ENCODE data around the gene LYPD6. TPM values are rescaled to one million over a fixed set of nuclear protein-coding genes. Genes with fewer than 3 reads are reported as not detected.

The LYPD6 gene
- total RNA-seq, 1 experiment from 2014 or later, result 0.54 TPM

- no peak for TF ChIP-seq EZH2 (IDR thresholded peaks at IDR 0.05; ENCODE audit: borderline replicate concordance, low read depth, low read length, poor library complexity, severe bottlenecking)
- TF ChIP-seq, protein P1, sequence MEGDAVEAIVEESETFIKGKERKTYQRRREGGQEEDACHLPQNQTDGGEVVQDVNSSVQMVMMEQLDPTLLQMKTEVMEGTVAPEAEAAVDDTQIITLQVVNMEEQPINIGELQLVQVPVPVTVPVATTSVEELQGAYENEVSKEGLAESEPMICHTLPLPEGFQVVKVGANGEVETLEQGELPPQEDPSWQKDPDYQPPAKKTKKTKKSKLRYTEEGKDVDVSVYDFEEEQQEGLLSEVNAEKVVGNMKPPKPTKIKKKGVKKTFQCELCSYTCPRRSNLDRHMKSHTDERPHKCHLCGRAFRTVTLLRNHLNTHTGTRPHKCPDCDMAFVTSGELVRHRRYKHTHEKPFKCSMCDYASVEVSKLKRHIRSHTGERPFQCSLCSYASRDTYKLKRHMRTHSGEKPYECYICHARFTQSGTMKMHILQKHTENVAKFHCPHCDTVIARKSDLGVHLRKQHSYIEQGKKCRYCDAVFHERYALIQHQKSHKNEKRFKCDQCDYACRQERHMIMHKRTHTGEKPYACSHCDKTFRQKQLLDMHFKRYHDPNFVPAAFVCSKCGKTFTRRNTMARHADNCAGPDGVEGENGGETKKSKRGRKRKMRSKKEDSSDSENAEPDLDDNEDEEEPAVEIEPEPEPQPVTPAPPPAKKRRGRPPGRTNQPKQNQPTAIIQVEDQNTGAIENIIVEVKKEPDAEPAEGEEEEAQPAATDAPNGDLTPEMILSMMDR (conservative IDR thresholded peaks at IDR 0.05; ENCODE audit: low read depth, low read length), result no peak
- CTCF ChIA-PET, result no interaction called here
- DNase-seq (ENCODE audit: low spot score), result no peak
- intact Hi-C loops (cut with micrococcal nuclease; ENCODE audit: unreplicated experiment), result no loop called here
- Histone ChIP-seq H3K27me3 (replicated peaks; ENCODE audit: insufficient read depth, low read depth, low read length, poor library complexity) (no peaks in the 10 kb centered on the region), H3K4me1 (ENCODE audit: insufficient read depth, low read length, poor library complexity, severe bottlenecking) (no peaks in the 10 kb centered on the region), H3K4me3 (ENCODE audit: low read depth, low read length, poor library complexity, severe bottlenecking) (no peak overlapping the region), H3K36me3 (ENCODE audit: insufficient read depth, low read length, poor library complexity, severe bottlenecking) (no peaks in the 10 kb centered on the region), H3K9me3 (ENCODE audit: low read depth, low read length, poor library complexity, severe bottlenecking) (no peaks in the 10 kb centered on the region), H3K27ac (ENCODE audit: low read depth, low read length, poor library complexity, severe bottlenecking) (no peak overlapping the region)
- POLR2A ChIA-PET (ENCODE audit: low non-redundant PET), result no interaction called here
- no TSS peak for BruUV-seq (replicated peaks)
Observed at GRCh38 chr2:149423630-149424029, 93.2 kb downstream of the LYPD6 start.

- CTCF ChIA-PET, result no interaction called here
- H3K27ac ChIP-seq (ENCODE audit: low read depth, low read length, poor library complexity, severe bottlenecking), result no peak overlapping the region
- BruUV-seq (replicated peaks), result no TSS peak
Observed at GRCh38 chr2:149427387-149427786, 97.0 kb downstream of the LYPD6 start.

GRCh38 chr2:149428783-149429182 is 98.4 kb downstream of the LYPD6 start:
- no TSS peak for BruUV-seq (replicated peaks)
- DNase-seq (ENCODE audit: low spot score), result no peak
- ChIA-PET POLR2A (ENCODE audit: low non-redundant PET) (no interaction called here), CTCF (no interaction called here)
- Histone ChIP-seq H3K27ac (ENCODE audit: low read depth, low read length, poor library complexity, severe bottlenecking) (no peak overlapping the region), H3K4me3 (ENCODE audit: low read depth, low read length, poor library complexity, severe bottlenecking) (no peak overlapping the region), H3K4me1 (ENCODE audit: insufficient read depth, low read length, poor library complexity, severe bottlenecking) (no peaks in the 10 kb centered on the region), H3K27me3 (replicated peaks; ENCODE audit: insufficient read depth, low read depth, low read length, poor library complexity) (no peaks in the 10 kb centered on the region), H3K9me3 (ENCODE audit: low read depth, low read length, poor library complexity, severe bottlenecking) (no peaks in the 10 kb centered on the region), H3K36me3 (ENCODE audit: insufficient read depth, low read length, poor library complexity, severe bottlenecking) (no peaks in the 10 kb centered on the region)
- intact Hi-C loops (cut with micrococcal nuclease; ENCODE audit: unreplicated experiment), result no loop called here
- TF ChIP-seq EZH2 (IDR thresholded peaks at IDR 0.05; ENCODE audit: borderline replicate concordance, low read depth, low read length, poor library complexity, severe bottlenecking), result no peak
- TF ChIP-seq, protein P1 (conservative IDR thresholded peaks at IDR 0.05; ENCODE audit: low read depth, low read length), result no peak

More at GRCh38 chr2:149427387-149427786, 97.0 kb downstream of the LYPD6 start:
- H3K9me3 ChIP-seq (ENCODE audit: low read depth, low read length, poor library complexity, severe bottlenecking), result no peaks in the 10 kb centered on the region
- TF ChIP-seq, protein P1 (conservative IDR thresholded peaks at IDR 0.05; ENCODE audit: low read depth, low read length), result no peak
- TF ChIP-seq EZH2 (IDR thresholded peaks at IDR 0.05; ENCODE audit: borderline replicate concordance, low read depth, low read length, poor library complexity, severe bottlenecking), result no peak
- H3K4me3 ChIP-seq (ENCODE audit: low read depth, low read length, poor library complexity, severe bottlenecking), result no peak overlapping the region
- no peaks in the 10 kb centered on the region for H3K4me1 ChIP-seq (ENCODE audit: insufficient read depth, low read length, poor library complexity, severe bottlenecking)
- no peak for DNase-seq (ENCODE audit: low spot score)
- POLR2A ChIA-PET (ENCODE audit: low non-redundant PET), result no interaction called here
- intact Hi-C loops (cut with micrococcal nuclease; ENCODE audit: unreplicated experiment), result no loop called here
- H3K27me3 ChIP-seq (replicated peaks; ENCODE audit: insufficient read depth, low read depth, low read length, poor library complexity), result no peaks in the 10 kb centered on the region
- no peaks in the 10 kb centered on the region for H3K36me3 ChIP-seq (ENCODE audit: insufficient read depth, low read length, poor library complexity, severe bottlenecking)
